SK-MEL-5 (cell line): Measurements from ENCODE around the gene FBXW7. TPM values are rescaled to one million over a fixed set of nuclear protein-coding genes. Genes with fewer than 3 reads are reported as not detected.
"Not testable (repeated sequence)": the region's sequence is repeated elsewhere in the genome, so short reads cannot be mapped to it uniquely, and the experiment has no call there.

ENCODE experiments used
- DNase-seq: peaks from one replicate; pipeline ENCODE4 v3.0.0-alpha.2; 2016; ENCODE audit warnings: low read depth, low spot score
- in situ Hi-C: cut with HindIII; loops from 2 replicates; pipeline ENCODE4 v1.10.0; 2016; ENCODE audit warnings: low sequenced_read_pairs, high pct_unique_total_duplicates, low pct_unique_long_range_greater_than_20kb
- total RNA-seq: library from RNA; depleted of rRNA; stranded (reverse); fragments of >200 nt; shearing (Covaris generic); gene quantifications from 2 replicates; pipeline ENCODE4 v1.2.3, GENCODE V29; 2014

The FBXW7 gene
- total RNA-seq, 1 experiment from 2014 or later: 25.0 TPM

- peak; percentile 27 for DNase-seq
- in situ Hi-C loops: no loop called here
These were observed 20.4 kb upstream of the FBXW7 start for GRCh38 chr4:152556283-152556682.

DNA sequence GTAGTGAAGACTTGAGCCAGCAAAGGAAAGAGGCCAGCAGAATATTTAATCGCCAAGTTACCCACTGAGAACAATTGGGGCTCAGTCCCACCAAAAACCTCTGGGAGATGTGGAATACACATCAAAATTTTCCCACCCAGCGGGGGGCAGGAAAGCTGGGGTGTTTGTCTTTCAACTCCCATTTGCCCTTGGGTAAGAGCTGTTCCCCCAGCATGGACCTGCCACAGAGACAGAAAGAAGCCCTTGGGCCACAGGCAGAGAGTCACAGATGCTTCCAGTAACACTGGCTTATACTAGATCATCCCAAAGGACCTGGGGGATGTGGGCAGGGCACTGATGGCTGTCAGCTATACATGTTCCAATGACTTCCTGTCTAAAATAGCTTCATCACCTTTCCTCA is 18.9 kb upstream of the FBXW7 start:
- in situ Hi-C loops: no loop called here
- DNase-seq: no peak

GRCh38 chr4:152550687-152551086 is 14.8 kb upstream of the FBXW7 start:
- in situ Hi-C loops: not testable (repeated sequence)

DNA sequence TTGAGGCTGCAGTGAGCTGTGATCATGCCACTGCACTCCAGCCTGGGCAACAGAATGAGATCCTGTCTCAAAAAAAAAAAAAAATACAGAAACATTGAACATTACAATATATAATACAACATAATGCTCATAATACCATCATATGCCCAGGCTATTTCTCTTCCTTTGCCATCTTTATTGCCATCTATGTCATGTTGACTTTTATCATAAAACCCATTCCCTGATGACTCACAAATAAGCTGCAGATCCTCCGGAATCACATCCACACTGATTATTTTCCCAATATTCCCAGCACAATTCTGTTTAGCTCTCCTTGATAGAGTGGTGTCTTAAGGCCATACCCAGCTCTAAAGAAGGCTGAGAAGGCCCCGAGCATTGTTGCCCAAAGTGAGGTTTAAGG is 9.2 kb upstream of the FBXW7 start:
- in situ Hi-C loops: no loop called here
- no peak for DNase-seq

More at GRCh38 chr4:152550687-152551086, 14.8 kb upstream of the FBXW7 start:
- not testable (repeated sequence) for DNase-seq

GRCh38 chr4:152544533-152544932 is 8.6 kb upstream of the FBXW7 start:
- DNase-seq, in situ Hi-C loops: not testable (repeated sequence)

DNA sequence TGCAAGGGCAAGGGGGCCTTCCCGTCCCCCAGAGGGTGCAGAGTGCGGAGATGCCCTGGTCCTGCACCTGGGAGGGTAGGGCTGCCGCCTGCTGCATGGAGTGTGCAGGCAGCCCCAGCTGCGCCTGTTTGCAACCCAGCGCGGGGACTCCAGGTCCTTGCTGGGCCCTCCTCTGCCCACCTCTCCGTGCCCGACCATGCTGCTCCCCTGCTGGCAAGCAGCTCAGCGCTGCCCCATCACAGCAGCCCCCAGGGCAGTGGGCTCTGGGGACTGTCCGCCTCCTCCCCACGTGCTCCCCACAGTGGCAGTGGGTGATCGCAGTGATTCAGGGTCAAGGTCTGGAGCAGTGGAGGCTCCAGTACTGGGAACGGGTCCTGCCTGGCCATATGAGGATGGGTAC is 5.0 kb upstream of the FBXW7 start:
- DNase-seq: no peak
- in situ Hi-C loops: no loop called here

DNA sequence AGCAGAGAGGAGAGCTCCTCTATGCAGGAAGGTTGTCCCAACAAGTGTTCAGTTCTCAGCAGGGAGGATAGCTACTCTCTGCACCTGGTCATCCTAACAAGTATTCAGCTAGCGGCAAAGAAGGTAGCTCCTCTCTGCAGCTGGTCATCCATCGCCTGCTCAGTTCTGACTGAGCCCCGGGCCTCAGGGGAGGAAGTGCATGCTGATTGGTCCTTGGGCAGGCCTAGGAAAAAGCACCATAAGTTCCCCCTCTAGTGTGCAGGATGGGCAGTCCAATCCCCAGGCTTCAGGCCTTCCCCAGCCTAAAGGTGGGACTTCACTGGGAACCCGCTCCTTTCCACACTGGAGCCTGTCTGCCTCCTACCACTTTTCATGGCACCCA is 4.4 kb upstream of the FBXW7 start:
- in situ Hi-C loops: no loop called here
- peak; percentile 13 for DNase-seq

DNA sequence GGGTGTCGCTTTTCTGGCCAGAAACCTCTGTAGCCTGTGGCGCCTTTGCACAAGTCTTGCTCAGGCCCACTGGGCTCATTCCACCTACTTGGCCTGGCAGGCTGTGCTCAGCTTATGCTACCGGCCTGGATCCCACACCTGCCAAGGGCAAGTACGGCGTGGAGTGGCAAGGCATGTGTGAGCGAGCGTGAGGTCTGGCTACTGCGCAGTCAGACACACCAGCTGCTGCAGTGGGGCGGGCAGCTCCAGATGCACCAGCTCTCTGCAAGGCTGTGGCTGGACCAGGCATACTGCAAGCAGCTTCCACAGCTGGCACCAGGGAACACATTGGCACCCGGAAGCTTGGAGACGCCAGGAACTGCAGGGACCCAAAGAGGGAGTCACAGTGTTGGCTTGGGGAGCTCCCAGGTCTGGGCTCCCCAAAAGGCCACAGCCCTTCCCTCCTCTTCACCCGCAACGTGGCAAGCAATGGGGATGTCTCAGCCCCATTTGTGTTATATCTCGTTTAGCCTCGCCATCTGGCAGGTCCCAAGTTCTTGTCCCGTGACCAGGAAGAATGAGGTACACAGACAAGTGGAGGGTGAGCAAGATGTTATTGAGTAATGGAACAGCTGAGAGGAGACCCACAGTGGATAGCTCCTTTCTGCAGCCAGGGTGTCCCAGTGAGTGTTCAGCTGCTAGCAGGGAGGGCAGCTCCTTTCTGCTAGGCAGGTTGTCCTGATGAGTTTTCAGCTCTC is 3.8 kb upstream of the FBXW7 start:
- DNase-seq: no peak
- in situ Hi-C loops: no loop called here

GRCh38 chr4:152537881-152538280 is 2.0 kb upstream of the FBXW7 start:
- DNase-seq: no peak
- in situ Hi-C loops: no loop called here

DNA sequence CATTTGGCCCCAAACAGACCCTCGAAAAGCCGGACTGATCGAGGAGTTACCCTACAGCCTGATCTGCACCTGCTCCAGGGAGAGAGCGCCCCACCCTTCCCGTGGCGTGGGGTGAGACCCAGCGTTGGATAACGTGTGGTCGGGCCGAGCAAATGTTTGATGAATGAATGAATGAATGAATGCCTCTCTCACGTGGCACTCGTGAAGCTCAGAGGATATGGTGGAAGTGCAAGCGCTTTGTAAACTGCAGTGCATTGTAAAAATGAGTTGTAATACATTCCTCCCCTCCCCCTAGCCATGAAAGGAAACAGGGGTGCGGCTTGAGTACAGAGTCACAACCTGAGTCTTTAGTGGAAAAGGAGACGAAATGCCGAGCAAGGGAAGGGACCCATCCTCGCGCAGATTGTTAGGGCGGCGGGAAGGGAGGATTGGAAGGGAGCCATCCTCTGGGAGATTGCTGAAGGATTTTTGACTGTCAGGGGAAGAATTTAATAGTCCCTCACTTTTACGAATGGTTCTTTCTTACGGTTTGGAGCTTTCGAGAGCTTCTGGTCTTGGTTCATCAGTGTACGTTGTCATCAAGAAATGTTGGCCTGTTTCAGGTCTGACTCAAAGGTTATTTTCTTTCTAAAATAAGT is 772 bp upstream of the FBXW7 start:
- in situ Hi-C loops: no loop called here

GRCh38 chr4:152535360-152535902 is 461 bp downstream of the FBXW7 start:
- no peak for DNase-seq
- in situ Hi-C loops: no loop called here

More for the DNA sequence above, 772 bp upstream of the FBXW7 start:
- DNase-seq: peak; percentile 21

DNA sequence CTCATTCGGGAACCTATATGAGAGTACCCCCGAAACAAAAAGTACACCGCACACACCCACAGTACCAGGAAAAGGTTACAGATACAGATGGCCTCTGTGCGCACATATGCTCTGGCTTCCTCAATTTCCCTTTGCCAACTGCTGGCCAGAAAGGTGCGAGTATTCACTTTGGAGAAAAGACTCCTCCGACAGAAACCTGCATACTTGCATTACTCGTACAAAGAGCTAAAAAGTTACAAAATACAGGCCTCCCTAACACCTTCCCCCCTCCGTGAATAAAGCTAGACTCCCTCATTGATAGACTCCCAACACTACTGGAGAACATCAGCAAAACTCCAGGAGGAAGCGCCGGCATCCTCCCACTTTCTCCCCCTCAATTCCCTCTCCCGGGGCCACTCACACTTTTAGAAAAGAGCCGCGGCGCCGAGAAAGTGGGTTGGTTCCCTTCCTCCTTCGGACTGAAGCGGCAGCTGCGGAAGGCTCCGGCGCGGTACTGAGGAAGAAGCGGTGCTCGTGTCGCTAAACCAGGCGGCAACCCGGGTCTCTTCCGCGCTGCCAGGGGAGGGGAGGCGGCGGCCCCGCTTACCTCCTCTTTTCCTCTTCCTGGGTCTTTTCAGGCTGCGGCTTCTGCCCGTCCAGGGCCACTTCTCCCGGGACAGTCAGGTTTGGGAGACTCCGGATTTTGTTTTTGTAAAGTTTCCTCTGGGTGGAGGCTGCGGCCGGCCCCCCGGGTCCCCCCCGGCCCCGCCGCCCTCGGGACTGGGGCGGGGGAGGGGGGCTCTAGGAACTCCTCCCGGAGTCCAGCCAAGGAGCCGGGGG is 1.1 kb downstream of the FBXW7 start:
- in situ Hi-C loops: no loop called here
- DNase-seq: peak; percentile 1

DNA sequence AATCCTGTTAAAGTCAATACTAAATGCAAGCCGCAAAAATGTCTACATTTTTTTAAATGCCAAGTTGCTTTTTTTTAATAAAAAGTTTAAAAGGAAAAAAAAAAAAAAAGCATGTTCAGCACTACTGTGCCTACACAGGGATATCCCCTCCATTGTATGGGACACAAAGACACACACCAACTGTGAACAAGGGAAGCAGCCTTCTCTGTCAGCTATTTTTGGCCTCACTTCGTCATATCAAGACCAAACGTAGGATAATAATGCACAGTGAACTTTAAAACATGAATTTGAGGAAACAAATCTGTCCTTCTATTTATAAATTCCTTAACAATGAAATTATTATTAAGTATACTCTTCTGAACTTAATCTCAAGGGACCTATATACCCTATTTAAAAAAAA is 4.4 kb downstream of the FBXW7 start:
- in situ Hi-C loops: no loop called here
- DNase-seq: peak; percentile 65

- in situ Hi-C loops: no loop called here
- DNase-seq: no peak
These were observed 5.3 kb downstream of the FBXW7 start for GRCh38 chr4:152530600-152530999.

DNA sequence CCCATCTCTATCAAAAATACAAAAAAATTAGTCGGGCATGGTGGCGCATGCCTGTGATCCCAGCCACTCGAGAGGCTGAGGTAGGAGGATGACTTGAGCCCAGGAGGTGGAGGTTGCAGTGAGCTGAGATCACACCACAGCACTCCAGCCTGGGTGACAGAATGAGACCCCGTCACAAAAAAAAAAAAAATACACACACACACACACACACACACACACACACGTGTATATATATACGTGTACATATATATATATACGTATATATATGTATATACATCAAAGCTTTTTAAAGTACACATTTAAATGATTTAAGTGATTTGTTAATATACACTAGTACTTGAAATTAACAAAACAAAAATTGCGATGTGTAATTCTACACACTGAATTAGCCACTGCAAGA is 6.0 kb downstream of the FBXW7 start:
- DNase-seq: no peak
- in situ Hi-C loops: no loop called here

DNA sequence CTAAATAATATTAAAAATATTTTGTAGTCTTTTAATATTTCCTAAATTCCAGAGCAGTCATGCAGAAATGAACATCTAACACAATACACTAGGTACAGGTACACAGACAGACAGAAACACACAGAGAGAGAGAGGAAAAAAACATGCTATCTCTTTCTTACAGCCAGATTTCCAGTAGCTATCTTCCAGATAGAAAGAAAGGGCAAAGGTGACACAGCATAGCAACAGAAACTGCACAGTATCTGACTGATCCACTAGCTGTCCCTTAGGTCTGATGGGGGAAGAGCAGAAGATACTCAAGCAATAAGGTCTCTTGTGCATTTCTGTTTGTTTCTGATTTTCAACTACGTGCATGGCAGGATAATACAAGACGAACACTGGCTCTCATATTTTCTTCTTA is 7.8 kb downstream of the FBXW7 start:
- no peak for DNase-seq
- in situ Hi-C loops: no loop called here

GRCh38 chr4:152525878-152526277 is 10.0 kb downstream of the FBXW7 start:
- in situ Hi-C loops: no loop called here
- no peak for DNase-seq

DNA sequence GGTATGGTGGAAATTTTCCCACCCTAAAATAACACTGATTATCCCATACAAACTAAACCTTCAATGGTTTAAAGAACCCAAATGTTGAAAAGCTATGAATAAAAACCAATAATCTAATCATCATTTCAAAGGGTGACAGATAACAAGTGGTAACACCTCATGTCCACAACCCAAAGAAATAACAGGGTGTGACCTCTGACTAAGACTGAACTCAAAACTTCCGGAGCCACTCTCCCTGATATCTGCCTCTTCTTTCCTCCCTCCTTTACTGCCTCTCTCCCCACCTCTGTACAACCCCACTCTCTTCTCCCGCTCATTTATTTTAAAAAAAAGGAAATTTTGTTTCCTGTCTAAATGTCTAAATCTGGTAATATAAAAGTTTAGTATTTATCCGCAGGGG is 11.5 kb downstream of the FBXW7 start:
- in situ Hi-C loops: no loop called here
- DNase-seq: no peak
